HepG2 (cell line): ENCODE data around the gene SKI. TPM values are rescaled to one million over a fixed set of nuclear protein-coding genes. Genes with fewer than 3 reads are reported as not detected.

Experiments
- ATAC-seq: fragments of 200-7000 bp; cut with Tn5 transposase; 3 replicates; pipeline ENCODE4 v1.9.1; 2020; ENCODE audit warnings: mild to moderate bottlenecking, moderate library complexity
- BruUV-seq: library from RNA; stranded (reverse); fragments of 400-500 nt; replicated peaks from 2 replicates; lab custom pipeline; 2021; lab: Mats Ljungman, UMichigan
- CTCF ChIA-PET: fragments of 300-600 bp; formaldehyde crosslinking; extraction: SDS; loops from one replicate; lab custom pipeline; 2021; ENCODE audit warnings: low total read pairs, inconsistent platforms, low intra/inter-chr PET ratio; lab: Yijun Ruan, JAX
- POLR2A ChIA-PET: fragments of 350-600 bp; sonication (Branson Sonifier 250); formaldehyde crosslinking; loops from one replicate; lab custom pipeline; 2020; ENCODE audit warnings: antibody characterized with exemption, inconsistent platforms; lab: Yijun Ruan, JAX
- DNase-seq: peaks from one replicate; pipeline ENCODE4 v3.0.0-alpha.2; 2015; ENCODE audit warnings: low spot score
- FAIRE-seq: peaks from 3 replicates; lab custom pipeline; 2011; peaks lifted over from hg19 to GRCh38; lab: Jason Lieb, UNC
- H2AFZ ChIP-seq: one replicate; pipeline ENCODE4 v1.6.1; 2011; ENCODE audit warnings: low read length, inconsistent platforms
- H3K27ac ChIP-seq: fragments of 300-600 bp; 3 replicates; pipeline ENCODE4 v1.8.0; 2011; ENCODE audit warnings: mixed run types, mild to moderate bottlenecking, mixed read lengths, low read length, inconsistent platforms; ENCODE audit not compliant: insufficient read depth; ENCODE audit errors: extremely low read length
- H3K27me3 ChIP-seq, 2 experiments: fragments of 200-600 bp in 1 of 2; 2 replicates in 1 of 2; 3 replicates in 1 of 2; pipeline versions ENCODE4 v1.6.0 to v1.8.0; 2011; ENCODE audit warnings: low read length in 2 of 2, mild to moderate bottlenecking in 2 of 2, moderate library complexity in 2 of 2, inconsistent platforms in 1 of 2; ENCODE audit not compliant: insufficient read depth in 2 of 2, control insufficient read depth in 1 of 2
- H3K36me3 ChIP-seq, 2 experiments: fragments of 200-600 bp in 1 of 2; replicated peaks in 1 of 2; 2 replicates in 1 of 2; 3 replicates in 1 of 2; pipeline versions ENCODE4 v1.5.1 to v1.8.0; 2011; ENCODE audit warnings: low read length in 2 of 2, inconsistent platforms in 1 of 2; ENCODE audit not compliant: insufficient read depth in 2 of 2, control insufficient read depth in 1 of 2
- H3K4me1 ChIP-seq: 2 replicates; pipeline ENCODE4 v1.5.1; 2012; ENCODE audit warnings: low read length, inconsistent platforms; ENCODE audit not compliant: insufficient read depth
- H3K4me2 ChIP-seq: 2 replicates; pipeline ENCODE4 v1.6.0; 2011; ENCODE audit warnings: low read depth, low read length, inconsistent platforms
- H3K4me3 ChIP-seq, 3 experiments: fragments of 200-600 bp in 1 of 3; sonication (generic), shearing (Covaris generic) in 1 of 3; replicated peaks in 1 of 3; 2 replicates each; pipeline ENCODE4 v1.5.1; 2011 to 2016; ENCODE audit warnings: low read length in 3 of 3, inconsistent platforms in 2 of 3, low read depth in 2 of 3, mild to moderate bottlenecking in 2 of 3, control low read depth in 1 of 3, mixed read lengths in 1 of 3; ENCODE audit not compliant: insufficient read depth in 1 of 3
- H3K79me2 ChIP-seq: one replicate; pipeline ENCODE4 v1.6.1; 2011; ENCODE audit warnings: low read length, inconsistent platforms; ENCODE audit not compliant: insufficient read depth
- H3K9ac ChIP-seq: 2 replicates; pipeline ENCODE4 v1.6.0; 2011; ENCODE audit warnings: mild to moderate bottlenecking, low read depth, low read length, inconsistent platforms; ENCODE audit not compliant: insufficient read depth
- H3K9me3 ChIP-seq: 2 replicates; pipeline ENCODE4 v1.5.1; 2012; ENCODE audit warnings: mild to moderate bottlenecking, low read length
- H4K20me1 ChIP-seq: 2 replicates; pipeline ENCODE4 v1.6.0; 2011; ENCODE audit warnings: inconsistent platforms, mild to moderate bottlenecking, low read length, moderate library complexity; ENCODE audit not compliant: insufficient read depth
- FOXO4 ChIP-seq: sonication (generic); formaldehyde crosslinking; conservative IDR thresholded peaks from 2 replicates; pipeline ENCODE4 v1.8.1; 2023; ENCODE audit warnings: missing genetic modification reagents
- GABPA ChIP-seq, 2 experiments: IDR thresholded peaks; 2 replicates each; pipeline ENCODE4 v1.6.1; 2011 to 2016; ENCODE audit warnings: low read depth in 2 of 2, low read length in 1 of 2, missing biosample characterization in 1 of 2, missing genetic modification characterization in 1 of 2
- HNF4A ChIP-seq: sonication (generic); formaldehyde crosslinking; IDR thresholded peaks from 2 replicates; pipeline ENCODE4 v1.4.0; 2020; ENCODE audit warnings: missing genetic modification reagents
- JDP2 ChIP-seq: sonication (generic); formaldehyde crosslinking; IDR thresholded peaks from 2 replicates; pipeline ENCODE4 v1.8.1; 2022; ENCODE audit warnings: missing genetic modification reagents, borderline replicate concordance
- KDM4B ChIP-seq: sonication (generic); formaldehyde crosslinking; IDR thresholded peaks from 2 replicates; pipeline ENCODE4 v1.4.0; 2020; ENCODE audit warnings: missing genetic modification reagents
- PRDM10 ChIP-seq: sonication (generic); formaldehyde crosslinking; IDR thresholded peaks from 2 replicates; pipeline ENCODE4 v1.4.0; 2020; ENCODE audit warnings: low read depth, missing genetic modification reagents
- ZBTB26 ChIP-seq: IDR thresholded peaks from 2 replicates; pipeline ENCODE4 v1.6.1; 2016; ENCODE audit warnings: missing compliant biosample characterization, missing genetic modification reagents, borderline replicate concordance
- ZKSCAN1 ChIP-seq: fragments of 150-350 bp; IDR thresholded peaks from 2 replicates; pipeline ENCODE4 v1.6.1; 2014; ENCODE audit warnings: low read length
- ZNF549 ChIP-seq: sonication (generic); formaldehyde crosslinking; IDR thresholded peaks from 2 replicates; pipeline ENCODE4 v1.5.0; 2020; ENCODE audit warnings: missing genetic modification reagents
- ZSCAN9 ChIP-seq: IDR thresholded peaks from 2 replicates; pipeline ENCODE4 v1.6.1; 2016; ENCODE audit warnings: borderline replicate concordance
- WGBS: methylation state at CpG from one replicate; pipeline ENCODE4 v1.1.6; 2017; ENCODE audit warnings: low lambda C conversion rate; 5-methylcytosine and 5-hydroxymethylcytosine counted together
- in situ Hi-C: cut with HindIII; loops from 2 replicates; pipeline ENCODE4 v1.10.0; 2017; ENCODE audit warnings: low pct_unique_long_range_greater_than_20kb; ENCODE audit not compliant: extremely low pct_ligation_motif_present
- intact Hi-C: fragments of 100-400 bp; cut with micrococcal nuclease; formaldehyde crosslinking; loops from one replicate; pipeline ENCODE4 v1.10.0; 2022; ENCODE audit not compliant: unreplicated experiment
- polyA plus RNA-seq, 8 experiments: library from polyadenylated mRNA; depleted of rRNA in 3 of 8; stranded (reverse) in 7 of 8; unstranded in 1 of 8; fragments of >200 nt; fragmentation: Illumina TruSeq in 4 of 8; extraction: Trizol in 4 of 8; gene quantifications; 2 replicates each; pipeline versions ENCODE4 v1.2.1 to v1.2.3, GENCODE V29; 2011 to 2016; ENCODE audit warnings: low read depth in 4 of 8, missing spikeins in 1 of 8, mixed read lengths in 1 of 8; ENCODE audit not compliant: insufficient read depth in 1 of 8
- total RNA-seq, 5 experiments: library from RNA; depleted of rRNA; stranded (reverse); fragments of >200 nt; fragmentation: Illumina TruSeq; extraction: Trizol; gene quantifications; 2 replicates each; pipeline ENCODE4 v1.2.3, GENCODE V29; 2016; ENCODE audit warnings: low read depth in 1 of 5

SKI gene
- total and polyA plus RNA-seq, 2 of the 13 experiments (the other 11 are each of a cell fraction or from before 2014, with no cell fraction given): 4.7 to 6.9 TPM

GRCh38 chr1:2352897-2353550 lies 124.9 kb downstream of the SKI start:
- WGBS: 60% methylated on average over 11 of the region's 21 CpGs
- no peak for DNase-seq

More at GRCh38 chr1:2352897-2353550, 124.9 kb downstream of the SKI start:
- CTCF ChIA-PET: no interaction called here
- Histone ChIP-seq H3K79me2 (no peaks in the 10 kb centered on the region), H3K9ac (no peak overlapping the region), H3K9me3 (no peaks in the 10 kb centered on the region), H2AFZ (no peak overlapping the region), H3K36me3 (no peaks in the 10 kb centered on the region), H3K27ac (no peak overlapping the region), H4K20me1 (no peaks in the 10 kb centered on the region), H3K4me3 (no peak overlapping the region), H3K4me1 (peaks cover under 1% of the 10 kb centered on the region; the same call in 1 of the 2 replicates), H3K4me2 (no peak overlapping the region), H3K27me3 (peaks cover 3 to 37% of the 10 kb centered on the region in 2 experiments)
- POLR2A ChIA-PET: no interaction called here
- BruUV-seq: no TSS peak
- intact Hi-C loops: no loop called here
- FAIRE-seq (no peak), ATAC-seq (no peak)
- TF ChIP-seq PRDM10 (CRISPR knock-in tag) (no peak), FOXO4 (CRISPR knock-in tag) (no peak), ZBTB26 (no peak), JDP2 (CRISPR knock-in tag) (no peak), HNF4A (CRISPR knock-in tag) (no peak), GABPA (IDR thresholded peaks at IDR 0.05; ENCODE audit: low read depth, low read length) (no peak), GABPA (CRISPR knock-in tag; IDR thresholded peaks at IDR 0.05; ENCODE audit: low read depth) (no peak), ZNF549 (CRISPR knock-in tag) (no peak), ZKSCAN1 (no peak), ZSCAN9 (CRISPR knock-in tag) (no peak), KDM4B (CRISPR knock-in tag) (no peak)
- in situ Hi-C loops: no loop called here
